ENCODE data around the gene CCDC61. TPM values are rescaled to one million over a fixed set of nuclear protein-coding genes. Genes with fewer than 3 reads are reported as not detected.
A peak's percentile ranks its signal among the peaks of the same experiment; 100 is the strongest.

Gene CCDC61
- total RNA-seq, 1 donor from 2014 or later: 15.4 TPM

DNA sequence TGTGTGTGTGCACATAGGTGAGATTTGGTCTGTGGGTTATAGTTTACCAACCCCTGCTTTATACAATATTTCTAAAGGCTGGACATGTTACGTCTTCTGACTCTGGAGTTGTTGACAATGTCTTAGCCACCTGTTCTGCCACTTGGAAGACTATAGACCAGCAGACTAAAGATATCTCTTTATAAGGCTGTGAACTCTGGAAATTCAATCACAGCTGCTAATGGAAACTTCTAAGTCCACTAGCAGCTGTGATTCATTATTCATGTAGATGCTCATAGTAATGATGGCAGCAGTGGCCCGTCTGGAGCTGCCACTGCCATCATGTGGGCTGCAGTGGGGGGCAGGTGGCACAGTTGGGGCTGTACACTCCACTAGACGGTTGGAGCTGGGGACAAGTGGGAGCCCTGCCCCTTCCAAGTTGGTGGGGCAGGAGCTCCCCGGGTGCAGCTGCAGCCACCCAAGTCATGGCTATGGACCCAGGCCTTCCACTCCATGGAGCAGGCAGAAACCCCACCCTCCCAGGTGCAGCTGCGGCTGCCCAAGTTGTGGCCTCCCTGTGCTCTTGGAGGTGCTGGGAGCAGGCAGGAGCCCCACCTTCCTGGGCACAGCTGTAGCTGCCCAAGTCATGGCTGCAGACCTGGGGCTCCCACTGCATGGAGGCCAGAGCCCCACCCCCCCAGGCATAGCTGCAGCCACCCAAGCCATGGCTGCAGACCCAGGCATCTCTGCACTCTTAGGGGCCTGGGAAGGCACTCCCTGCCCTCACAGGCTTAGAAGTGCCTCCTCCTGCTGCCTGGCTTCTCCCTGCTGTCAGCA lies 36.7 kb downstream of the CCDC61 start:
- Histone ChIP-seq H3K27me3 (peaks cover 7% of the 10 kb centered on the region), H3K4me3 (no peak overlapping the region), H3K9me3 (no peaks in the 10 kb centered on the region), H3K27ac (no peak overlapping the region), H3K36me3 (no peaks in the 10 kb centered on the region), H3K4me1 (no peaks in the 10 kb centered on the region)
- intact Hi-C loops (cut with DNase I): no loop called here
- TF ChIP-seq, protein P1, sequence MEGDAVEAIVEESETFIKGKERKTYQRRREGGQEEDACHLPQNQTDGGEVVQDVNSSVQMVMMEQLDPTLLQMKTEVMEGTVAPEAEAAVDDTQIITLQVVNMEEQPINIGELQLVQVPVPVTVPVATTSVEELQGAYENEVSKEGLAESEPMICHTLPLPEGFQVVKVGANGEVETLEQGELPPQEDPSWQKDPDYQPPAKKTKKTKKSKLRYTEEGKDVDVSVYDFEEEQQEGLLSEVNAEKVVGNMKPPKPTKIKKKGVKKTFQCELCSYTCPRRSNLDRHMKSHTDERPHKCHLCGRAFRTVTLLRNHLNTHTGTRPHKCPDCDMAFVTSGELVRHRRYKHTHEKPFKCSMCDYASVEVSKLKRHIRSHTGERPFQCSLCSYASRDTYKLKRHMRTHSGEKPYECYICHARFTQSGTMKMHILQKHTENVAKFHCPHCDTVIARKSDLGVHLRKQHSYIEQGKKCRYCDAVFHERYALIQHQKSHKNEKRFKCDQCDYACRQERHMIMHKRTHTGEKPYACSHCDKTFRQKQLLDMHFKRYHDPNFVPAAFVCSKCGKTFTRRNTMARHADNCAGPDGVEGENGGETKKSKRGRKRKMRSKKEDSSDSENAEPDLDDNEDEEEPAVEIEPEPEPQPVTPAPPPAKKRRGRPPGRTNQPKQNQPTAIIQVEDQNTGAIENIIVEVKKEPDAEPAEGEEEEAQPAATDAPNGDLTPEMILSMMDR (IDR thresholded peaks at IDR 0.05): no peak
- DNase-seq: no peak
- ATAC-seq: no peak

DNA sequence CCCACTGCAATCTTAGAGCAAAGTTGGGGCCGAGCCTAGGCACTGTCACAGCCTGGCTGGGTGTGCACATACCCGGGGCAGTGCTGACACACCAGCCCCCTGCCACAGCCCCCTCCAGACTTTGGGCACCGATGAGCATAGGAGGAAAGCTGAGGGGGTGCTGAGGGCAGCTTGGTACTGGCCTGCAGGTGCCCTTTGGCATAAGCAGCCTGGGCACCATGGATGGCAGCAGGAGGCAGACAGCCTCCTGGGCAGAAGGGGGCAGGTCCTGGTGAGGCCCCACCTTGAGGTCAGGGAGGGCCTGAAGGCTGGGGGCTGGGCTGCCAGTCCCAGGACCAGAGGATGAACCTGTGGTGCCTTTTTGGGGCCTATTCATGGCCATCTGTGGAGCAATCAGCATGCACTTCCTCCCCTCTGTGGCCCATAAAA lies 37.3 kb downstream of the CCDC61 start:
- TF ChIP-seq, protein P1 (IDR thresholded peaks at IDR 0.05): no peak

DNA sequence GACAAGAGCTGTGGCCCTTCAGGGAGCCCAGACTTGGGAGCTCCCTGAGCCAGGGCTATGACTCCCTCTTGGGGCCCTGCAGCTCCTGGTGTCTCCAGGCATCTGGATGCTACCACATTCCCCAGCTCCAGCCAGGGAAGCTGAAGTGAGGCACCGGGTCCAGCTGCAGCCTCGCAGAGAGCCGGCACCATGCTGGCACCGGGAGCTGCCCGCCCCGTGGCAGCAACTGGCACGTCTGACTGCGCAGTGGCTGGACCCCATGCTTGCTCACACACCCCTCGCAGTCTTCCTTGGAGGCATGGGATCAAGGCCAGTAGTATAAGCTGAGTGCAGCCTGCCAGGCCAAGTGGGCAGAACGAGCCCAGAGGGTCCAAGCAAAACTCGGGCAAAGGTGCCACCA lies 38.1 kb downstream of the CCDC61 start:
- TF ChIP-seq, protein P1 (IDR thresholded peaks at IDR 0.05): no peak
- no peaks in the 10 kb centered on the region for H3K9me3 ChIP-seq
- H3K36me3 ChIP-seq: no peaks in the 10 kb centered on the region
- DNase-seq (no peak), ATAC-seq (no peak)
- no peak overlapping the region for H3K27ac ChIP-seq
- H3K4me3 ChIP-seq: no peak overlapping the region
- H3K27me3 ChIP-seq: no peaks in the 10 kb centered on the region
- intact Hi-C loops (cut with DNase I): no loop called here
- no peaks in the 10 kb centered on the region for H3K4me1 ChIP-seq

More for the DNA sequence above, 37.3 kb downstream of the CCDC61 start:
- intact Hi-C loops (cut with DNase I): no loop called here
- no peaks in the 10 kb centered on the region for H3K4me1 ChIP-seq
- H3K4me3 ChIP-seq: no peak overlapping the region
- H3K36me3 ChIP-seq: no peaks in the 10 kb centered on the region
- DNase-seq: no peak
- no peak for ATAC-seq
- H3K9me3 ChIP-seq: no peaks in the 10 kb centered on the region
- H3K27ac ChIP-seq: no peak overlapping the region
- H3K27me3 ChIP-seq: peaks cover 5% of the 10 kb centered on the region

DNA sequence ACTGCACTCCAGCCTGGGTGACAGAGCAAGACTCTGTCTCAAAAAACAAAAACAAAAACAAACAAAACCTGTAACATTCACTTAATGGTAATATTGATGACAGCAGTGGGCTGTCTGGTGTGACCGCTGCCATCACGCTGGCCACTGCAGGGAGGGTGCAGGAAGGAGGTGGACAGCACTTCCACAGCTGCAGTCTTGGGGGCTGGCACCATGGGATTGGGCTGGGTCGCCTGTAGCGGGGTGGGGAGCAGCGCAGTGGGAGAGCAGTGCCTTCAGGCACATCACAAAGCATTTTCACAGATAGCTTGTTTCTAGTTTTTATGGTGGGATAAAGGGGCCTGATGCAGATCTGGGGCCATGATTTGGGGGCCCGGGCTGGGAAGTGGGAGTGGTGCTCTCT lies 40.3 kb downstream of the CCDC61 start:
- TF ChIP-seq, protein P1 (IDR thresholded peaks at IDR 0.05): no peak
- intact Hi-C loops (cut with DNase I): no loop called here
- H3K36me3 ChIP-seq: no peaks in the 10 kb centered on the region
- no peak for ATAC-seq
- H3K27ac ChIP-seq: no peak overlapping the region
- no peaks in the 10 kb centered on the region for H3K4me1 ChIP-seq
- H3K9me3 ChIP-seq: no peaks in the 10 kb centered on the region
- DNase-seq: no peak
- H3K4me3 ChIP-seq: no peak overlapping the region
- H3K27me3 ChIP-seq: peaks cover 7% of the 10 kb centered on the region

DNA sequence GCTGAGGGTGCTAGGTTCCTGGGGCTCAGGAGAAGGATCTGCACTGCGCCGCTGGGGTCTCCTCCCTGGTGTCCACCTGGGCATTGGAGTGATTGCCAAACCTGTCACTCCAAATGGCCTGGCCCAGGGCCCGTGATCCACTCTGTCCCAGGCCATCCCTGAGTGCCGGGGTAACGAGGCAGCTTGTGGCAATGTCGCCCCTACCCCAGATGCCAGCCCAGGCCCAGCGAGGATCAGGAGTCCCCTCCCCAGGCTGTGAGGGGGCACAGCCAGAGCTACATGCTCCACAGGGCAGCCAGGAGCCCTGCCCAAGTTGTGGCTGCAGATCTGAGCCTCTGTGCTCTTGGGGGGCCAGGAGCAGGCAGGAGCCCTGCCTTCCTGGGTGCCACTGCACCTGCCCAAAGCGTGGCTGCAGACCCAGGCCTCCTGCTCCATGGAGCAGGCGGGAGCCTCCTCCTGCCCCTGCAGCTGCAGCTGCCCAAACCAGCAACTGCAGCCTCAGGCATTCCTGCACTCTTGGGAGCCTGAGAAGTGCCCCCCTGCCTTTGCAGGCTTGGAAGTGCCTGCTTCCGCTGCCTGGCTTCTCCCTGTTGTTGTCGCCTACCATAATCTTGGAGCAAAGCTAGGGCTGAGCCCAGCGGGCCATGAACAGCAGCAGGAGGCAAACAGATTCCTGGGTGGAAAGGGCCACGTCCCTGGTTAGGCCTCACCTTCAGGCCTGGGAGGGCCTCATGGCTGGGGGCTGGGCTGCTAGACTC lies 40.9 kb downstream of the CCDC61 start:
- peak; percentile 20 for ATAC-seq
- DNase-seq: no peak

More for the DNA sequence above, 40.9 kb downstream of the CCDC61 start:
- no peaks in the 10 kb centered on the region for H3K9me3 ChIP-seq
- no peaks in the 10 kb centered on the region for H3K36me3 ChIP-seq
- H3K4me1 ChIP-seq: no peaks in the 10 kb centered on the region
- TF ChIP-seq, protein P1 (IDR thresholded peaks at IDR 0.05): no peak
- H3K27ac ChIP-seq: no peak overlapping the region
- intact Hi-C loops (cut with DNase I): no loop called here
- H3K27me3 ChIP-seq: peaks cover 11% of the 10 kb centered on the region
- no peak overlapping the region for H3K4me3 ChIP-seq
